H7 (cell line): ENCODE results near the gene CFAP107. TPM values are rescaled to one million over a fixed set of nuclear protein-coding genes. Genes with fewer than 3 reads are reported as not detected.
"Not testable (repeated sequence)": the region's sequence is repeated elsewhere in the genome, so short reads cannot be mapped to it uniquely, and the experiment has no call there.

Source experiments
- DNase-seq: peaks from one replicate; pipeline ENCODE4 v3.0.0; 2012
- H3K27me3 ChIP-seq: 2 replicates; pipeline ENCODE4 v1.6.0; 2011; ENCODE audit warnings: mild to moderate bottlenecking, low read length; ENCODE audit not compliant: control insufficient read depth, insufficient read depth
- H3K36me3 ChIP-seq: replicated peaks from 2 replicates; pipeline ENCODE4 v1.5.1; 2011; ENCODE audit warnings: low read length; ENCODE audit not compliant: control insufficient read depth, insufficient read depth
- H3K4me3 ChIP-seq: 2 replicates; pipeline ENCODE4 v1.5.1; 2011; ENCODE audit warnings: low read depth, mild to moderate bottlenecking, control low read depth, low read length, moderate library complexity; ENCODE audit not compliant: insufficient read depth
- total RNA-seq: library from RNA; depleted of rRNA; stranded (reverse); fragments of >200 nt; shearing (Covaris generic); gene quantifications from 2 replicates; pipeline ENCODE4 v1.2.3, GENCODE V29; 2014; rRNA removed

CFAP107 gene
- total RNA-seq, 1 experiment from 2014 or later = not detected

DNA sequence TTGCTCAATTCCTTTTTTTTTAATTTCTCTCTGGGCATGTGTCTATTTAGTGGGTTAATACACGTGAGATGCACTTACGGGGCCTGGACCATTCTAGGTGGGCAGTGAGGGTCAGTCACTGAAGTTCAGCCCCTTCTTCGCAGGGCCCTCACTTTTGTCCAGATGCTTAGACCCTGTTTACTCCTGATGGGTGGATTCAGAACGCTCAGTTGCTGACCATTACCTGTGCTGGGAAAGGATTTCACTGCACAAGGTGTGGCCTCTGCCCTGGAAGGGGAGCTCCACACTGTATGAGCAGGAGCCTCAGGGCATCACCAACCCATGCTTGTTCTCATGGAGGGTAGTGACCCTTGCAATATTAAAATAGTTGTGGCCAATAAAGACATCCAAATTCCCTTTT is 32.1 kb downstream of the CFAP107 start:
- no peak overlapping the region for H3K4me3 ChIP-seq
- no peaks in the 10 kb centered on the region; the same call in 1 of the 2 replicates for H3K27me3 ChIP-seq
- no peaks in the 10 kb centered on the region for H3K36me3 ChIP-seq
- DNase-seq = peak; percentile 6

DNA sequence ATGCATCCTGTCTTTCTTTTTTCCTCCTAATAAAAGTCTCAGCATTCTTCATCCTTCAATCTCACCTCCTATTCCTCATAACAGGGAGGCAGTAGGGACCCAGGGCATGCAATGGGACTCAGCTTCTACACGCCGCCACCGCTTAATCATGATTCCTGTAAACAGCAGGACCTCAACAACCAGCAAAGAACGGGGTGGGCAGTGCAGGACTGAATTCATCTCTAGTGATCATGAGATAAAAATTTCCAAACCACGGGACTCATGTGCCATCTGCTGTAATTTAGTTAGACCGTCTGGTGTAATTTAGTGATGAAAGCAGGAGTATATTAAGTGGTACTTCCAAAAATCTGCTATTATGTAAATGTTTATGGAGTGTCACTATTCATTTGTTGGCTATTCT is 32.9 kb downstream of the CFAP107 start:
- no peaks in the 10 kb centered on the region; the same call in 1 of the 2 replicates for H3K27me3 ChIP-seq
- no peaks in the 10 kb centered on the region for H3K36me3 ChIP-seq

DNA sequence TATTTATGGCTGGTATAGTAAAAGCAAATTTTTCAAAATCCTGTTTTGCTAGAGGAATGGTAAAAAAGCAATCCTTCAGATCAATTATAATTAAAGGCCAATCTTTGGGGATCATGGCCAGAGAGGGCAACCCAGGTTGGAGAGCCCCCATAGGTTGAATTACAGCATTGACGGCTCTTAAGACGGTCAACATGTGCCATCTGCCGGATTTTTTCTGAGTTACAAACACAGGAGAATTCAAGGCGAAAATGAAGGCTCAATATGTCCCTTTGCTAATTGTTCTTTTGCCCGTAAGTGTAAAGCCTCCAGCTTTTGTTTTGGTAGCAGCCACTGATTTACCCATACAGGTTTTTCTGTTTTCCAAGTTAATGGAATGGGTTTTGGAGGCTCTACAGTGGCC is 35.5 kb downstream of the CFAP107 start:
- DNase-seq, H3K4me3 ChIP-seq, H3K27me3 ChIP-seq, H3K36me3 ChIP-seq: not testable (repeated sequence)

More for the DNA sequence above, 32.9 kb downstream of the CFAP107 start:
- H3K4me3 ChIP-seq = no peak overlapping the region
- no peak for DNase-seq

DNA sequence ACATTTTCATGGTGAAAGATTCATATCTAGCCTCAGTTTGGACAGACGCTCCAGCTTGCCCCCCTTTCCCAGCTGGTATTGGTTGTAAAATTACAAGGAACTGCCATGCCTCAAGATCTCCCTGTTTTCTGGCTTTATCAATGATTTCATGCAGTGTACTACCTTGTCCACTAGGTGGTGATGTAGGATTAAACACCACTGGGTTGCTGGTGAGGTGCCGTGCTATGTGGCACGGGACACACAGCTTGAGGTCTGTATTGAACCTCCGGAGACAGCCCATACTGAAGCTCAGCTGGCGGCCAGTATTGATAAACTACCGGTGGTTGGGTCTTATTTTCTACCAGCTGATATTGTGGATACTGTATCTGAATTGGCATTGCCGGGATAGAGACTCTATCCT is 37.8 kb downstream of the CFAP107 start:
- not testable (repeated sequence) for H3K27me3 ChIP-seq, H3K4me3 ChIP-seq, DNase-seq, H3K36me3 ChIP-seq

DNA sequence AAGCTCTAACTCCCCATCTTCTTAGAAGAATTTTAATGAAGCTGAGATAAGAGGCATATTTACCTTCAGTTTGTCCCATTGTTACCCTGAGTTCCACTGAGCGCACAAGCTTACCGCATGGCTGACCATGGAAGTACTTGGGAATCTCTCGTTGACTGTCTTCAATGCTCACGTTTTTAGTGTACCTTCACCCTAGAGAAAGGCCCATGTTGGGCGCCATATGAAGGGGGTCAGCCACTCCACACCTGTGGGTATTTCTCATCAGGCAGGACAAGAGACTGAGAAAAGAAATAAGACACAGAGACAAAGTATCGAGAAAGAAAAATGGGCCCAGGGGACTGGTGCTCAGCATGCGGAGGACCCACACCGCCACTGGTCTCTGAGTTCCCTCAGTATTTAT is 38.7 kb downstream of the CFAP107 start:
- H3K36me3 ChIP-seq, DNase-seq, H3K27me3 ChIP-seq, H3K4me3 ChIP-seq: not testable (repeated sequence)

DNA sequence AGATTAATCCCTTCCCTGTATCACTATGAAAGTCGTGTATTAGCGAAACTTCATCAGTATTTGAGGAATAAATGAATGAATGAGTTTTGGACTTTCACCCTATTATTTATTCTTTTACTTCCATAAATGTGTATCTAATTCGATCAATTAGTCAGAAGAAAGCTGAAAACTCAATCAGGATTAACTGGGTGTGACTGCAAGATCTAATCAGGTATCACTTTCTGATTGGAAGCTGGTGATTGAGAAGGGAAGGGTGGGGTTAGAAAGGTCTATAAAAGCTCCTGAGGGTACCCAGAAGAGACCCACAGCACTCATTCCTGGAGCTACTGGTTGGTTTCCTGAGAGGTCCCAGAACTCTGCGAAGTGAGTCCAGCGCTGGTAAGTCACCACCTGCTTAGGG is 45.1 kb downstream of the CFAP107 start, which contains the start of gene PRAMEF1:
Gene PRAMEF1, plus strand, starts transcription at position 301 of the 400 bp plus-strand sequence. CDS start 1,831 bp downstream, outside the sequence.
- H3K27me3 ChIP-seq, H3K36me3 ChIP-seq, DNase-seq, H3K4me3 ChIP-seq: not testable (repeated sequence)

GRCh38 chr1:12798911-12799310 is 52.9 kb downstream of the CFAP107 start:
- Histone ChIP-seq H3K27me3 (no peaks in the 10 kb centered on the region), H3K36me3 (no peaks in the 10 kb centered on the region), H3K4me3 (no peak overlapping the region)
- DNase-seq = no peak

DNA sequence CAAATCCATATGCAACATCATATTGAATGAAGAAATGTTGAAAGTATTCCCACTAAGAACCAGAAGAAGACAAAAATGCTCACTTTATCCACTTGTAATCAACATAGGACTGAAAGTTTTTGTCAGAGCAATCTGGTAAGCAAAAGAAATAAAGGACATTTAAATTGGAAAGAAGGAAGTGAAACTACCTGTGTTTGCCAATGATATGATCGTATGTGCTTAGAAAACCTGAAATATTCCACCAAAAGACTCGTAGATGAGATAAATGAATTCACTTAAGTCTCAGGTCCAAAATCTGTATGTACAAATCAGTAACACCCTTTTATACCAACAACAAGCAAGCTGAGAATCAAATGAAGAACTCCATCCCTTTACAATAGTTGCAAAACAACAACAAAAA is 53.7 kb downstream of the CFAP107 start:
- no peak for DNase-seq
- Histone ChIP-seq H3K27me3 (no peaks in the 10 kb centered on the region), H3K36me3 (no peaks in the 10 kb centered on the region), H3K4me3 (no peak overlapping the region)

GRCh38 chr1:12809933-12810332 is 63.9 kb downstream of the CFAP107 start:
- no peak for DNase-seq
- no peaks in the 10 kb centered on the region for H3K27me3 ChIP-seq
- H3K4me3 ChIP-seq = no peak overlapping the region
- H3K36me3 ChIP-seq = no peaks in the 10 kb centered on the region

DNA sequence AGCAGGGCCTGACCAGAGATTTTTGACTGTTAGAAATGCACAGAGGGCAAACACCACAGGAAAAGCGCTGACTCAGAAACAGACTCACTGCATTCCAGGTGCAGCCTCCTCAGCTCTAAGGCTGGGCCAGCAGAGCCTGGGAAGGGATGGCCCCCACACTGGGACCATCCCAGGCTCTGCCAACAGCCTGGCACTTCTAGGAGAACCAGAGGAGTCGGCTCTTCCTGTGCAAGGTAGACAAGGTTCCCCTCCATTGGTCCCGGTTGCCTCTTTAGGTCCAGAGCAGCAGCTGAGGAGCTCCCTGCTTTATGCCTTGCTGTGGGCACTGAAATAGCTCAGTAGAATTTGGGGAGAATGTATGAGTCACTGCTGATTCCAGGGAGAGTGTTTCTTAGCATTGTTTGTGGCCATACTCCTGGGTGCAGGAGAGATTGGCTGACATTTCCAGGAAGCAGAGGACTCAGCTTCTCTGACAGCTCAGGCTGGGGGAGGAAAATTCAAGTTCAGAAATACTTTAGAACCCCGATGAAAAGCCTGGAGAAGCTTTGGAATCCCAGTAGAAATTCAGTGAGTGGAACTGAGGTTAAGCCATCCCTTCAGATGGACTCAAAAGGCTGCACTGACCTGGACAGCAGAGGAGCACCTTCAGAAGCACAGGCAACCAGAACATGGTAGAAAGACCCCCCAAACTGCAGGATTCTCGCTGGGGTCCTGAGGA is 64.8 kb downstream of the CFAP107 start:
- no peak overlapping the region for H3K4me3 ChIP-seq
- no peaks in the 10 kb centered on the region for H3K36me3 ChIP-seq
- no peak for DNase-seq
- H3K27me3 ChIP-seq = no peaks in the 10 kb centered on the region

- no peak overlapping the region for H3K4me3 ChIP-seq
- no peaks in the 10 kb centered on the region for H3K27me3 ChIP-seq
- H3K36me3 ChIP-seq = no peaks in the 10 kb centered on the region
- no peak for DNase-seq
Measured at GRCh38 chr1:12811409-12811784, 65.4 kb downstream of the CFAP107 start.

Other genes starting within 250 kb of the CFAP107 start
- 17.7 and 26.2 TPM in 2 replicates for gene DHRS3, start 128.0 kb upstream of the CFAP107 start, total RNA-seq
- not detected in 2 replicates for gene AADACL4, start 102.1 kb upstream of the CFAP107 start, total RNA-seq
- gene AADACL3, start 30.1 kb upstream of the CFAP107 start, total RNA-seq = 0.22 and 0.28 TPM in 2 replicates
- not detected in 2 replicates for gene PRAMEF12, start 27.5 kb downstream of the CFAP107 start, total RNA-seq
- not detected in 2 replicates for gene PRAMEF1, start 45.2 kb downstream of the CFAP107 start, total RNA-seq
- not detected in 2 replicates for gene PRAMEF11, start 85.2 kb downstream of the CFAP107 start, total RNA-seq
- not detected in 2 replicates for gene HNRNPCL1, start 102.5 kb downstream of the CFAP107 start, total RNA-seq
- gene PRAMEF2, start 110.9 kb downstream of the CFAP107 start, total RNA-seq = not detected in 2 replicates
- not detected in 2 replicates for gene PRAMEF4, start 140.0 kb downstream of the CFAP107 start, total RNA-seq
- gene PRAMEF10, start 152.1 kb downstream of the CFAP107 start, total RNA-seq = not detected in 2 replicates
- not detected in 2 replicates for gene PRAMEF7, start 170.4 kb downstream of the CFAP107 start, total RNA-seq
- gene PRAMEF6, start 201.4 kb downstream of the CFAP107 start, total RNA-seq = not detected in 2 replicates